ENCODE measurements around the gene SGIP1.

The SGIP1 gene

DNA sequence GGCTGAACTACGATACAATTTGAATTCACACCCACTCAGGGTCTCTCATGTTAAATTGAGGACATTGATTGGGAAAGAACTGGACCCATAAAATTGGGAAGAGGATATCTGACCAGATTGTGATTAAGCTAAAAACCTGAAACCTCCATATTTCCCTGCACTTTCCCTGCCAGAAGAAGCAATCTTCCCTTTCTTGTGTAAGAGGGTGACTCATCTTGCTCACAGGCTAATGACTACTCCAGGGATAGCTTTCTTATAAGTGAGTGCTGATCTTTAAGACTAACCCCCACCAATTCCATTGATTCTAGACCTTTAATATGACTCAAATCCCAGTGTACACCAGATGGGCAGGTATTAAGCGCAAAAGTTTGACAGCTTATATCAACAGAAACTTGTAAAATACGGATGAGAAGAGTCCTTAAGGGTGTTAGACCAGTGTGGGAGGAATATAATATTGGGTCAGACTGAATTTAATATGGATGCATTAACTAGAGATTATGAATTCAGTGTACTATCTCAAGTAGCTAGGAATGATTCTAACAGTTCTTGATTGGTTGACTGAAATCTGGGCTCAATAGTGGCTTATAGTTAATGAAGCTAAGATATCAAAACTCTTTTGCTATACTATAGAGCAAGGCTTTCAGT is 12.1 kb upstream of the SGIP1 start:
- no peak overlapping the region for H3K27ac ChIP-seq

DNA sequence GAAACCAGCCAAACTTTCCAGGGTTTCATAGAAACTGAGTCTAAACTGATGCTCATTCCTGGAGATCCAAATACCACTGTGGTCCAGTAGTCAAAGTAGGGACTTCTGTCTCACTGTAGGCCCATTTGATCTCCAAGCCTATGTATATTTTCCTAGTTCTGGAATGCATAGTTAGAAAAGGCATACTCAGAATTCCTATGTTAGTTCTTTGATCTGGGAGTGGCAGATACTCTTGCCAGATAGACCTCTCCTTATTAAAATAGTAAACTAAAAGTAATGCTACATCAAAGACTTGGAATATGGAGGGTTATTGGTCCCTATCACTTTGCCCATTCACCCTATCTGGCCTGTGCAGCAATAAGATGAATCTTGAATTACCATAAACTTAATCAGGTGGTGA is 10.4 kb upstream of the SGIP1 start:
- H3K4me1 ChIP-seq (ENCODE audit: control insufficient read depth in 1 of 2, insufficient read depth in 1 of 2, low read depth in 1 of 2, low read length in 1 of 2): no peaks in the 10 kb centered on the region
- H3K9me3 ChIP-seq: no peaks in the 10 kb centered on the region
- H3K4me3 ChIP-seq (ENCODE audit: low read depth in 1 of 2, low read length in 1 of 2): no peak overlapping the region
- no peaks in the 10 kb centered on the region for H3K36me3 ChIP-seq
- H3K27ac ChIP-seq: no peak overlapping the region
- no peaks in the 10 kb centered on the region for H3K27me3 ChIP-seq
- TF ChIP-seq, protein P1, sequence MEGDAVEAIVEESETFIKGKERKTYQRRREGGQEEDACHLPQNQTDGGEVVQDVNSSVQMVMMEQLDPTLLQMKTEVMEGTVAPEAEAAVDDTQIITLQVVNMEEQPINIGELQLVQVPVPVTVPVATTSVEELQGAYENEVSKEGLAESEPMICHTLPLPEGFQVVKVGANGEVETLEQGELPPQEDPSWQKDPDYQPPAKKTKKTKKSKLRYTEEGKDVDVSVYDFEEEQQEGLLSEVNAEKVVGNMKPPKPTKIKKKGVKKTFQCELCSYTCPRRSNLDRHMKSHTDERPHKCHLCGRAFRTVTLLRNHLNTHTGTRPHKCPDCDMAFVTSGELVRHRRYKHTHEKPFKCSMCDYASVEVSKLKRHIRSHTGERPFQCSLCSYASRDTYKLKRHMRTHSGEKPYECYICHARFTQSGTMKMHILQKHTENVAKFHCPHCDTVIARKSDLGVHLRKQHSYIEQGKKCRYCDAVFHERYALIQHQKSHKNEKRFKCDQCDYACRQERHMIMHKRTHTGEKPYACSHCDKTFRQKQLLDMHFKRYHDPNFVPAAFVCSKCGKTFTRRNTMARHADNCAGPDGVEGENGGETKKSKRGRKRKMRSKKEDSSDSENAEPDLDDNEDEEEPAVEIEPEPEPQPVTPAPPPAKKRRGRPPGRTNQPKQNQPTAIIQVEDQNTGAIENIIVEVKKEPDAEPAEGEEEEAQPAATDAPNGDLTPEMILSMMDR (IDR thresholded peaks at IDR 0.05): no peak

More for the DNA sequence above, 12.1 kb upstream of the SGIP1 start:
- no peaks in the 10 kb centered on the region for H3K36me3 ChIP-seq
- TF ChIP-seq, protein P1 (IDR thresholded peaks at IDR 0.05): no peak
- no peaks in the 10 kb centered on the region for H3K4me1 ChIP-seq (ENCODE audit: control insufficient read depth in 1 of 2, insufficient read depth in 1 of 2, low read depth in 1 of 2, low read length in 1 of 2)
- no peaks in the 10 kb centered on the region for H3K9me3 ChIP-seq
- no peaks in the 10 kb centered on the region for H3K27me3 ChIP-seq
- H3K4me3 ChIP-seq (ENCODE audit: low read depth in 1 of 2, low read length in 1 of 2): no peak overlapping the region

DNA sequence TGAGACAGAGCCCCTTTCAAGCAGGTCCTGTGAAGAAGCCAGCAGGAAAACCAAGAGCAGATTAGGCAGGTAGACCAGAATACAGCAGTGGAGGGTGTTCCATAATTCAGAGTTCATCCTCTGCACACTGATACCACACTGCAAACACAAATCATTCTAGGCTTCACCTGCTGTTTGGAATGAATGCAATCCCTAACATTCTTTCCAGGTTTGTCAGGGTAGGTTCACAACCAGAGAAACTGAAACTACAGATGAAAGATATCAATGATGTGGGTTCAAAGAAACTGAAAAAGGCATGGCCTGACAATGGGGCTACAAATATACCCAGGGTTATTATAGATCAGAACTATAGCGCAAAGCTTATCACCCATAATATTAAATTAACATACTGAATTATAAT is 8.9 kb upstream of the SGIP1 start:
- no peaks in the 10 kb centered on the region for H3K27me3 ChIP-seq
- TF ChIP-seq, protein P1 (IDR thresholded peaks at IDR 0.05): no peak
- H3K27ac ChIP-seq: no peak overlapping the region
- no peaks in the 10 kb centered on the region for H3K36me3 ChIP-seq
- H3K9me3 ChIP-seq: no peaks in the 10 kb centered on the region
- no peak overlapping the region for H3K4me3 ChIP-seq (ENCODE audit: low read depth in 1 of 2, low read length in 1 of 2)
- H3K4me1 ChIP-seq (ENCODE audit: control insufficient read depth in 1 of 2, insufficient read depth in 1 of 2, low read depth in 1 of 2, low read length in 1 of 2): no peaks in the 10 kb centered on the region

DNA sequence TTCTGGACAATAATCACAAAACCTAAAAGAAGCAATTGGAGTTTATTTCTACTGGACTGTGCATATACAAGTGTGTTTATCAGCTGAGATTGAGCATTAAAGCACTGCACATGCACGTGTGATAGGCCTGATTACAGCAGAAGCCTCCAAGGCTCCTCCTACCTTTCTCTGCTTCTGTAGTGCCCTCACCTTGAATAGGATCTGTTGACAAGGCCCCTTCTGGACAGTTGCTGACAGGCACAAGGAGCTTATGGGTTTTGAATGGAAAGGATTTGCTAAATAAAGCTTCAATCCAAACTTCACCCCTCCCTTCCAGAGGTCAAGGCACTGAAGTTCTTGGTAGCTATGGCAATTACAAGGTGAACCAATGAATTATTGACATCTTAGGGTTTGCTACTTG is 7.9 kb upstream of the SGIP1 start:
- Histone ChIP-seq H3K27me3 (peaks cover 2% of the 10 kb centered on the region), H3K27ac (no peak overlapping the region), H3K4me3 (ENCODE audit: low read depth in 1 of 2, low read length in 1 of 2) (no peak overlapping the region), H3K4me1 (ENCODE audit: control insufficient read depth in 1 of 2, insufficient read depth in 1 of 2, low read depth in 1 of 2, low read length in 1 of 2) (no peaks in the 10 kb centered on the region), H3K9me3 (no peaks in the 10 kb centered on the region), H3K36me3 (no peaks in the 10 kb centered on the region)
- TF ChIP-seq, protein P1 (IDR thresholded peaks at IDR 0.05): no peak

DNA sequence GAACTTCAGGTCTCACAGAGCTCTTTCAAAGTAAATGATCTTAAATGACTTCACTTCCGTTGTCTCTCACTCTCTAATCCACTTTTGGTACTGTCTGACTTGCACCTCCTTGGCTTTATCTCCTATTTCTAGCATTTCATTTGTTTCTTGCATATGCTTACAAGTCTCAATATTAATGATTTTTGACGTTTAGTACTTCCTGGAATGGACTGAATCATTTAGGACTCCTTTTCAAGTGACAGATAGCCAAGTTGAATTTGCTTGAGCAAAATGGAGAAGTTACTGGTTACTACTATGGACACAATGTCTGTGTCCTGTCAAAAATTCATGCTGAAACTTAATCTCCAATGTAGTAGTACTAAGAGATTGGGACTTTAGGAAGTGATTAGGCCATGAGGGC is 7.0 kb upstream of the SGIP1 start:
- TF ChIP-seq, protein P1 (IDR thresholded peaks at IDR 0.05): no peak
- H3K9me3 ChIP-seq: no peaks in the 10 kb centered on the region
- H3K4me1 ChIP-seq (ENCODE audit: control insufficient read depth in 1 of 2, insufficient read depth in 1 of 2, low read depth in 1 of 2, low read length in 1 of 2): no peaks in the 10 kb centered on the region
- H3K36me3 ChIP-seq: no peaks in the 10 kb centered on the region
- peaks cover 11% of the 10 kb centered on the region for H3K27me3 ChIP-seq
- H3K4me3 ChIP-seq (ENCODE audit: low read depth in 1 of 2, low read length in 1 of 2): no peak overlapping the region
- H3K27ac ChIP-seq: no peak overlapping the region

Measured in neutrophil (primary cell).